ENCODE measurements around the gene LGR4. TPM values are rescaled to one million over a fixed set of nuclear protein-coding genes. Genes with fewer than 3 reads are reported as not detected.
A peak's percentile ranks its signal among the peaks of the same experiment; 100 is the strongest.

Gene LGR4
- total and polyA plus RNA-seq, 2 of the 13 experiments (the other 11 are each of a cell fraction or from before 2014, with no cell fraction given): 42.1 to 68.7 TPM

DNA sequence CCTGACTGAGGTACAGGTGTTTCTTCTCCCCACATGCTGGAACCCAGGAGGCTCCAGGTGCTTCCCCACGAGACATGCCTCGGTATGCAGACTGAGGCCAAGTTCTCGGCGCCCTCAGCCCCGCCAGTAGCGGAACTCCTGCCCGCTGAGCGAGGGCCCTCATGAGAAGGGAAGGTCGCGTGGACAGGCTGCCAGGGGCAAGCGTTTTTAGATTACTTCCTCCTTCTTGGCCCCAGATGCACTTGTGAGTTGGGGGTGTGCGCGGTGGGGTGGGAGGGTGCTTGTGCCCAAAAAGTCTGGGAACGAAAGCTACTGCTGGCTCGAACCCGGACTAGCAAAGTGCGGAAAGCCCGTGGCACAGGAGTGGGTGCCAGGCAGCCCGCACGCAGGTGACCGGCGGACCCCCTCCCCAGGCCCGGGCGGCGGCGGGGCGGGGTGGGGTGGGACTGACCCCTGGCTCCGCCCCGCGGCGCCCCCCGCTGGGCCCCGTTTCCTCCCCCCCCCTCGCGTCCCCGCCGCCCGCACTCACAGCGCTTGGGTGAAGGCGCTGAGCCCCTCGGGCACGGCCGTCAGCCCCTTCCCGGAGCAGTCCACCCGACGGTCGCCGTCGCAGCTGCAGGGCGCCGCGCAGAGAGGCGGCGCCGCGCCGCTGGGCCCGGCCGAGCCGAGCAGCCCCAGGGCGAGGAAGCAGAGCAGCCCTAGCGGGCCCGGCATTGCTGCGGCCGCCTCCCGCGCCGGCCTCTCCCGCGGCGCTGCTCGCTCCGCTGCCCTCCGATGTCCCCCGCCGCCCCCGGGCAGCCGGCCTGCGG lies 797 bp downstream of the LGR4 start:
- no TSS peak for BruUV-seq (replicated peaks)
- in situ Hi-C loops (cut with HindIII; ENCODE audit: extremely low pct_ligation_motif_present, low pct_unique_long_range_greater_than_20kb): loop anchor here (5.0 kb wide), 1 partner anchor 99 kb away; no protein-coding TSS in a partner anchor
- FAIRE-seq: no peak
- TF ChIP-seq MEF2D (CRISPR knock-in tag; IDR thresholded peaks at IDR 0.05): peak; percentile 47
- 0 out of 2 replicates have a peak, but pooled peaks have one; percentile 20 for TF ChIP-seq ATF7-NPFF (CRISPR knock-in tag; IDR thresholded peaks at IDR 0.05; ENCODE audit: low read depth)
- no peak for TF ChIP-seq CBX2 (IDR thresholded peaks at IDR 0.05; ENCODE audit: low read depth, low read length)
- no peak for TF ChIP-seq CBX2 (CRISPR knock-in tag; IDR thresholded peaks at IDR 0.05; ENCODE audit: low read depth)
- peak; percentile 46; the same call in 1 of the 2 replicates for TF ChIP-seq POLR2G (IDR thresholded peaks at IDR 0.05; ENCODE audit: low read depth, low read length)
- TF ChIP-seq MZF1 (CRISPR knock-in tag; IDR thresholded peaks at IDR 0.05; ENCODE audit: borderline replicate concordance): 0 out of 2 replicates have a peak, but pooled peaks have one; percentile 29
- 0 out of 2 replicates have a peak, but pooled peaks have one; percentile 17 for TF ChIP-seq NFKB2 (CRISPR knock-in tag; IDR thresholded peaks at IDR 0.05; ENCODE audit: borderline replicate concordance)
- TF ChIP-seq SKIL (CRISPR knock-in tag; IDR thresholded peaks at IDR 0.05; ENCODE audit: borderline replicate concordance): 0 out of 2 replicates have a peak, but pooled peaks have one; percentile 21
- TF ChIP-seq ZNF777 (CRISPR knock-in tag; IDR thresholded peaks at IDR 0.05): peak; percentile 71
- peak; percentile 13; the same call in 1 of the 2 replicates for TF ChIP-seq UBTF (CRISPR knock-in tag; IDR thresholded peaks at IDR 0.05)
- peak; percentile 38 for TF ChIP-seq ASH2L (IDR thresholded peaks at IDR 0.05; ENCODE audit: insufficient read length, low read depth, low read length)
- TF ChIP-seq, protein P1, sequence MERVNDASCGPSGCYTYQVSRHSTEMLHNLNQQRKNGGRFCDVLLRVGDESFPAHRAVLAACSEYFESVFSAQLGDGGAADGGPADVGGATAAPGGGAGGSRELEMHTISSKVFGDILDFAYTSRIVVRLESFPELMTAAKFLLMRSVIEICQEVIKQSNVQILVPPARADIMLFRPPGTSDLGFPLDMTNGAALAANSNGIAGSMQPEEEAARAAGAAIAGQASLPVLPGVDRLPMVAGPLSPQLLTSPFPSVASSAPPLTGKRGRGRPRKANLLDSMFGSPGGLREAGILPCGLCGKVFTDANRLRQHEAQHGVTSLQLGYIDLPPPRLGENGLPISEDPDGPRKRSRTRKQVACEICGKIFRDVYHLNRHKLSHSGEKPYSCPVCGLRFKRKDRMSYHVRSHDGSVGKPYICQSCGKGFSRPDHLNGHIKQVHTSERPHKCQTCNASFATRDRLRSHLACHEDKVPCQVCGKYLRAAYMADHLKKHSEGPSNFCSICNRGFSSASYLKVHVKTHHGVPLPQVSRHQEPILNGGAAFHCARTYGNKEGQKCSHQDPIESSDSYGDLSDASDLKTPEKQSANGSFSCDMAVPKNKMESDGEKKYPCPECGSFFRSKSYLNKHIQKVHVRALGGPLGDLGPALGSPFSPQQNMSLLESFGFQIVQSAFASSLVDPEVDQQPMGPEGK (CRISPR knock-in tag; IDR thresholded peaks at IDR 0.05): peak; percentile 69
- TF ChIP-seq, protein P2, sequence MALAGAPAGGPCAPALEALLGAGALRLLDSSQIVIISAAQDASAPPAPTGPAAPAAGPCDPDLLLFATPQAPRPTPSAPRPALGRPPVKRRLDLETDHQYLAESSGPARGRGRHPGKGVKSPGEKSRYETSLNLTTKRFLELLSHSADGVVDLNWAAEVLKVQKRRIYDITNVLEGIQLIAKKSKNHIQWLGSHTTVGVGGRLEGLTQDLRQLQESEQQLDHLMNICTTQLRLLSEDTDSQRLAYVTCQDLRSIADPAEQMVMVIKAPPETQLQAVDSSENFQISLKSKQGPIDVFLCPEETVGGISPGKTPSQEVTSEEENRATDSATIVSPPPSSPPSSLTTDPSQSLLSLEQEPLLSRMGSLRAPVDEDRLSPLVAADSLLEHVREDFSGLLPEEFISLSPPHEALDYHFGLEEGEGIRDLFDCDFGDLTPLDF (CRISPR knock-in tag; IDR thresholded peaks at IDR 0.05): no peak

More for the DNA sequence above, 797 bp downstream of the LGR4 start:
- intact Hi-C loops (cut with micrococcal nuclease; ENCODE audit: unreplicated experiment): loop anchor here (2.0 to 5.0 kb wide), 2 partner anchors 97 to 174 kb away; no protein-coding TSS in a partner anchor
- Histone ChIP-seq H4K20me1 (ENCODE audit: insufficient read depth, low read length) (peaks cover 5% of the 10 kb centered on the region; the same call in 1 of the 2 replicates), H3K27me3 (ENCODE audit: control insufficient read depth in 1 of 2, insufficient read depth in 2 of 2, low read length in 2 of 2) (no peaks in the 10 kb centered on the region; a peak in 1 of 5 replicates), H3K79me2 (ENCODE audit: insufficient read depth, low read length) (peaks cover 68% of the 10 kb centered on the region), H3K36me3 (replicated peaks in 1 of 2; ENCODE audit: control insufficient read depth in 1 of 2, insufficient read depth in 2 of 2, low read length in 2 of 2) (no peaks in the 10 kb centered on the region), H3K4me3 (replicated peaks in 1 of 3; ENCODE audit: insufficient read depth in 1 of 3, low read depth in 2 of 3, low read length in 3 of 3) (peak overlapping the region; percentile 64 to 92 (median 85)), H3K4me1 (ENCODE audit: insufficient read depth, low read length) (peaks cover 59% of the 10 kb centered on the region), H3K4me2 (ENCODE audit: low read depth, low read length) (peak overlapping the region; percentile 85), H3K27ac (ENCODE audit: extremely low read length, insufficient read depth, low read length) (peak overlapping the region; percentile 90), H3K9ac (ENCODE audit: insufficient read depth, low read depth, low read length) (peak overlapping the region; percentile 90), H3K9me3 (ENCODE audit: low read length) (no peaks in the 10 kb centered on the region), H2AFZ (ENCODE audit: low read length) (no peak overlapping the region)
- DNase-seq (ENCODE audit: low spot score) (no peak), ATAC-seq (peak; percentile 14)
- POLR2A ChIA-PET: interaction anchor here (0.7 to 2.5 kb wide), 20 partner anchors 10 to 288 kb away, joined by 3 to 40 read pairs (median 4); partner anchors contain the start of genes CCDC34 and LIN7C
- 0% methylated on average over 6 of the region's 79 CpGs for WGBS (ENCODE audit: low lambda C conversion rate)
- CTCF ChIA-PET (ENCODE audit: low intra/inter-chr PET ratio, low total read pairs): no interaction called here

All from HepG2 (cell line).